Islet precursor cell (in vitro differentiated cells): Measurements from ENCODE around the gene OR2B6.

Source experiments
- DNase-seq: peaks from one replicate; pipeline ENCODE4 v3.0.0-alpha.2; 2018

Gene OR2B6

DNA sequence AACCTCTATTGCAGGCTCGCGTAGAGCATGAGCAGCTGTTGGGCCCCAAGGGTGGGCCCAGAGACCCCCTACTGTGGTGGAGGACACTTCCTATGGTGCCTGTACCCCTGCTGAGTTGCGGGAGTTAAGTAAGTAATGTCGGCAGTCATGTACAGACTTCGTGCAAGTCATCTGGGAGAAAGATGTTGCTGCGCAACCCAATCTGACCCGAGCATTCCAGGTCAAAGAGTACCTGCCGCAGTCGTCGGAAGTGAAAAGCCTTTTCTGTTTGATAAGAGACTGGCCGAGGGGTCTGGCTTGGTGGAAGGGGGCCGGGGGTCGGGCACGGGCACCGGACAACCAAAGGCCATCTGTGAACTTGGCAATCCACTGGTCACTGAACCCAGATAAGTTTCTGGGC lies 44.3 kb downstream of the OR2B6 start:
- DNase-seq: no peak

- no peak for DNase-seq
Observed at GRCh38 chr6:28001751-28002150, 44.7 kb downstream of the OR2B6 start.

DNA sequence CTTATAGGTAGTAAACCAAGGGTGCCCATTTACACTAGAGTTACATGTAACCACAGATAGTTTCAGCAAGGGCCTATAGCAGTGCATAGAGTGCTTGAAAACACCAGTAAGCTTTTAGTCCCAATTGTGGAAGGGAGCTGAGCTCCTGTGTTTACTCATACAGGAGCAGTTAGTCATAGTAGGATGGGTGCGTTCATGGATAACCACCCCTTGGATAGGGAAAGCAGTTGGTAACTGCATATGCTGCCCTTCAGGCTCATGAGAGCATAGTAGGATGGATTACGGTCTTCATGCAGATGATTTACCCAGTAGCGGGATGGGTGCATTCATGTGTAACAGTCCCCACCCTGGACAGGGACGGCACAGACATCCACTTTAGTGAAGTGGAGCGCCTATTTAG lies 45.1 kb downstream of the OR2B6 start:
- no peak for DNase-seq

DNA sequence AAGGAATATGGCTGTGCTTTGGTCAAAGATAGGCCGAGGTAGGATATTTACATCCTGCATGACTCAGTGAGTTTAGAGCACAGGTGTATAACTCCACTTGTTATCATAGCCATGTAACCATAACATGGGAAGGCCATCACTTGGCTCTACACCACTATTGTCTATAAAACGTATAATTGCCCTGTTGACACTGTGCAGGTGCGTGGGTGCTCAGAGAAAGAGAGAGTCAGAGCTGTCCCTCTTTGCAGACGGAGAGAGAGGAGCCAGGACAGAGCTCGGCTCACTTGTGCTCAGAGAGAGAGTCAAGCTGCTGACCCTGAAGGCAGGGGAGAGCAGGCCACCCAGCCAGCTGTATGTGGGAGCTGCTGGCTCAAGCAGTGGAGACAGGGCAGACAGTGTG lies 46.0 kb downstream of the OR2B6 start:
- DNase-seq: no peak

DNA sequence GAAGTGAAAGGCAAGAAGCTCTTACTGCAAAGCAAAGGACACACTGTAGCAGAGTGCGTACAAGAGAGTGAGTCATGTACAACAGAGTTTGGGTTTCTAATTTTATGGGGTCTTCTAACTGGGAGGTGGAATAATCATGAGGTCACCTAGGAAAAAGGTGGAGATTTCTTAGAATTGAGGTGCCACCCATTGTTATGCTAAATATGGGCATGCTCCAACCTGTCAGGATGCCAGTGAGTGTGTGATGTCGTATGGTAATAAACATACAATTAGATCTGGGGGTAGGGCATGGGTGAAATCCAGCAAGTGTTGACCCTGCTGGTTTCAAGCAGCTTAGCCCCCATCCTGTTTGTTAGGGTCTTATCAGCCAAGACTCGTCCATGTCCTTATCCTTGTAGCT lies 46.6 kb downstream of the OR2B6 start:
- DNase-seq: no peak

DNA sequence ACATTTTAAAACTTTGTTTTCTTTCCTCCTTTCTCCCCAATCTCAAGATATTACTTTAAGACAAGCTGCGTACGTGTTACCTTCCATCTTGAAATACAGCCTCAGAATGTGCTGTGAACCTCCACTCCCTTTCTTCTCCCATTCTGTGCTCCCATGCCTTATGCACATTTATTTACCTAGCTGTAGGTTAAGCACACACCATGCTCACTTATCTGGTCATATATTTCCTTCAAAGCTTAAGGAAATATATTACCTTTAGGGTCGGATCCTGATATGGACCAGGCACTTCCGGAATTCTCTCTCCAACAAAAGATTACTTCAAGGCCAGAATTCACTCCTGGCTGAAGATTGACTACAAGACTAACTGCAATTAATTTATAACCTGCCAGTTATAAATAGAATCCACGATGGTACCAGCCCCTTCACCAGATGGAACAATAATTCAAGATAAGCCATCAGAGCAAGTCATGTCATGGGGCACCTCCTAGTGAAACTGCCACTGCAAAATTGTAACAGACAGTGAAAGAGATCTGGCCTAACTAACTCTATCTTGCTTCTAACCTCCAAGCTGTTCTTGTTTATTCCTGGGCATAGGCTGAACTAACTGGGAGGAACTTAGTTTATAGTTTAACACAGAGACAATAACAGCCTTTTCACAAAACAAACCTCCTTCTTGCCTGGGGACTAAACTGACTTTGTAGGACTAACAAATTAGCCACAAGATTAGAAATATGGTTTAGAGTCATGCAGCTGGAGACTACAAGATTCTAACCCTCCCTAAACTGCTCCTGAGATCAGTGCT lies 47.5 kb downstream of the OR2B6 start:
- no peak for DNase-seq

GRCh38 chr6:28005152-28005890 lies 48.3 kb downstream of the OR2B6 start:
- DNase-seq: no peak

DNA sequence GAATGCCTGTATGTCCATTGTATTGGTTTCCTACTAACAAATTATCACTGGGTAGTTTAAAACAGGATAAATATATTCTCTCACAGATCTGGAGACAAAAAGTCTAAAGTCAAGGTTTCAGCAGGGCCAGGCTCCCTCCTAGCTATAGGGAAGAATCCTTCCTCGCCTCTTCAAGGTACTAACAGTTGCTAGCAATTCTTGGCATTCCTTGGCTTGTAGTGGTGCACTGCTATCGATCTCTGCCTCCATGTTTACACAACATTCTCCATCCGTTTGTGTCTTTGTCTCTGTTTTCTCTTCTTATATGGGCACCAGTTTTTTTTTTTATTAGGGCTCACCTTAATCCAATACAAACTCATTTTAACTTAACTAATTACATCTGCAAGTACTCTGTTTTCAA lies 48.9 kb downstream of the OR2B6 start:
- no peak for DNase-seq
